ENCODE data around the gene BNC2.

BNC2 gene

GRCh38 chr9:16453390-16453789, 417.1 kb downstream of the BNC2 start:
- Histone ChIP-seq H3K9me3 (ENCODE audit: low read length) (no peaks in the 10 kb centered on the region), H3K27ac (ENCODE audit: low read depth, low read length, poor library complexity, severe bottlenecking) (no peak overlapping the region), H3F3A (ENCODE audit: insufficient read depth, low read length) (no peaks in the 10 kb centered on the region), H3K4me1 (ENCODE audit: insufficient read depth, low read length, severe bottlenecking) (no peaks in the 10 kb centered on the region), H4K20me1 (ENCODE audit: insufficient read depth, low read length) (no peaks in the 10 kb centered on the region), H3K4me2 (ENCODE audit: low read length) (no peak overlapping the region), H3K27me3 (ENCODE audit: insufficient read depth, low read length) (no peaks in the 10 kb centered on the region), H3K9me2 (ENCODE audit: low read depth, low read length) (no peaks in the 10 kb centered on the region), H3K79me2 (ENCODE audit: insufficient read depth, low read length) (no peaks in the 10 kb centered on the region), H2AFZ (ENCODE audit: low read length) (no peak overlapping the region), H3K4me3 (ENCODE audit: low read depth, low read length, poor library complexity, severe bottlenecking) (no peak overlapping the region), H3K36me3 (ENCODE audit: insufficient read depth, low read length) (no peaks in the 10 kb centered on the region), H3K9ac (ENCODE audit: low read length) (no peak overlapping the region)
- no peak for TF ChIP-seq CTCF (IDR thresholded peaks at IDR 0.05; ENCODE audit: low read length)
- no peak for TF ChIP-seq EZH2 (IDR thresholded peaks at IDR 0.05; ENCODE audit: borderline replicate concordance, low read length)

- H3K9me3 ChIP-seq (ENCODE audit: low read length) = no peaks in the 10 kb centered on the region
- no peak overlapping the region for H3K27ac ChIP-seq (ENCODE audit: low read depth, low read length, poor library complexity, severe bottlenecking)
- H4K20me1 ChIP-seq (ENCODE audit: insufficient read depth, low read length) = no peaks in the 10 kb centered on the region
- no peaks in the 10 kb centered on the region for H3F3A ChIP-seq (ENCODE audit: insufficient read depth, low read length)
- H3K9me2 ChIP-seq (ENCODE audit: low read depth, low read length) = no peaks in the 10 kb centered on the region
- H3K79me2 ChIP-seq (ENCODE audit: insufficient read depth, low read length) = no peaks in the 10 kb centered on the region
- H2AFZ ChIP-seq (ENCODE audit: low read length) = no peak overlapping the region
- H3K9ac ChIP-seq (ENCODE audit: low read length) = no peak overlapping the region
- no peak for TF ChIP-seq CTCF (IDR thresholded peaks at IDR 0.05; ENCODE audit: low read length)
- TF ChIP-seq EZH2 (IDR thresholded peaks at IDR 0.05; ENCODE audit: borderline replicate concordance, low read length) = no peak
- no peaks in the 10 kb centered on the region for H3K4me1 ChIP-seq (ENCODE audit: insufficient read depth, low read length, severe bottlenecking)
- H3K4me3 ChIP-seq (ENCODE audit: low read depth, low read length, poor library complexity, severe bottlenecking) = no peak overlapping the region
- no peaks in the 10 kb centered on the region for H3K36me3 ChIP-seq (ENCODE audit: insufficient read depth, low read length)
- H3K4me2 ChIP-seq (ENCODE audit: low read length) = no peak overlapping the region
- no peaks in the 10 kb centered on the region for H3K27me3 ChIP-seq (ENCODE audit: insufficient read depth, low read length)
Measured at GRCh38 chr9:16450578-16450977, 419.9 kb downstream of the BNC2 start.

- Histone ChIP-seq H3F3A (ENCODE audit: insufficient read depth, low read length) (no peaks in the 10 kb centered on the region), H3K4me2 (ENCODE audit: low read length) (no peak overlapping the region)
Measured at GRCh38 chr9:16450043-16450442, 420.4 kb downstream of the BNC2 start.

More at GRCh38 chr9:16450043-16450442, 420.4 kb downstream of the BNC2 start:
- Histone ChIP-seq H3K36me3 (ENCODE audit: insufficient read depth, low read length) (no peaks in the 10 kb centered on the region), H3K27ac (ENCODE audit: low read depth, low read length, poor library complexity, severe bottlenecking) (no peak overlapping the region), H3K9me2 (ENCODE audit: low read depth, low read length) (no peaks in the 10 kb centered on the region), H3K79me2 (ENCODE audit: insufficient read depth, low read length) (no peaks in the 10 kb centered on the region), H3K9ac (ENCODE audit: low read length) (no peak overlapping the region), H3K4me1 (ENCODE audit: insufficient read depth, low read length, severe bottlenecking) (no peaks in the 10 kb centered on the region), H2AFZ (ENCODE audit: low read length) (no peak overlapping the region), H4K20me1 (ENCODE audit: insufficient read depth, low read length) (no peaks in the 10 kb centered on the region), H3K27me3 (ENCODE audit: insufficient read depth, low read length) (no peaks in the 10 kb centered on the region), H3K9me3 (ENCODE audit: low read length) (no peaks in the 10 kb centered on the region), H3K4me3 (ENCODE audit: low read depth, low read length, poor library complexity, severe bottlenecking) (no peak overlapping the region)
- no peak for TF ChIP-seq EZH2 (IDR thresholded peaks at IDR 0.05; ENCODE audit: borderline replicate concordance, low read length)
- TF ChIP-seq CTCF (IDR thresholded peaks at IDR 0.05; ENCODE audit: low read length) = no peak
